ENCODE data around the gene NCOR1. TPM values are rescaled to one million over a fixed set of nuclear protein-coding genes. Genes with fewer than 3 reads are reported as not detected.

NCOR1 gene
- total RNA-seq, 1 donor from 2014 or later, result 75.3 TPM

DNA sequence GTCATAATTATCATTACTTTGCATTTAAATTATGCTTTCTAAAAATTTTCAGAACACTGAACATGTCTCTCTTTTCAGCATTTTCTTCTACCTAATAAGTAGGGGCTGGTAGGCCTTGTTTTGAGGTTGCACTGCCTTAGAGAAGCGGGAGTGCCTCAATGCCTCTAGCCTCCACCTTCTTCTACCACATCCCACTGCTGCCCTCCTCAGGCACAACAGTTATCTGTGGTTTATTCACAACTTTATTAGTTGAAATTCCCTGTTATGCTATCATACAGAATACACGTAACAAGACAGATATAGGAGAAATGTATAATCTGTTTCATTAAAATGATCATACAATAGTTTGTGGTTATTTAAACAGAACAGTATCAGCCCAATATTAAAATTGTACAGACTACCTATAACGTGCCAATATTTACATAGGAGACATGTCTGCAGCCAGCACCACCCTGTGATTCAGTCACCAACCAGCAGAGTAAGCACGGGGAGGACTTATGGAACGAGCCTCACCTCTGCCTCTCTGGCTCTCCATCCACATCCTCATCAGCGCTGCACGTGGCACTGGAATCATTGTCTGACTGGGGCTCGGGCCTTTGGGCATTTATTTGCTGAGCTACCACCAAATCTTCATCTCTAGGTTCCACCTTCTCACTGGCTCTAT lies 114.5 kb downstream of the NCOR1 start:
- Histone ChIP-seq H3K36me3 (ENCODE audit: control insufficient read depth, insufficient read depth, low read length) (peaks cover 13% of the 10 kb centered on the region), H3K27me3 (ENCODE audit: control insufficient read depth, insufficient read depth, low read length) (no peaks in the 10 kb centered on the region), H3K4me3 (ENCODE audit: low read depth, low read length) (no peak overlapping the region)
- DNase-seq (ENCODE audit: low read depth) (peak; percentile 7), FAIRE-seq (no peak)
- TF ChIP-seq, protein P1, sequence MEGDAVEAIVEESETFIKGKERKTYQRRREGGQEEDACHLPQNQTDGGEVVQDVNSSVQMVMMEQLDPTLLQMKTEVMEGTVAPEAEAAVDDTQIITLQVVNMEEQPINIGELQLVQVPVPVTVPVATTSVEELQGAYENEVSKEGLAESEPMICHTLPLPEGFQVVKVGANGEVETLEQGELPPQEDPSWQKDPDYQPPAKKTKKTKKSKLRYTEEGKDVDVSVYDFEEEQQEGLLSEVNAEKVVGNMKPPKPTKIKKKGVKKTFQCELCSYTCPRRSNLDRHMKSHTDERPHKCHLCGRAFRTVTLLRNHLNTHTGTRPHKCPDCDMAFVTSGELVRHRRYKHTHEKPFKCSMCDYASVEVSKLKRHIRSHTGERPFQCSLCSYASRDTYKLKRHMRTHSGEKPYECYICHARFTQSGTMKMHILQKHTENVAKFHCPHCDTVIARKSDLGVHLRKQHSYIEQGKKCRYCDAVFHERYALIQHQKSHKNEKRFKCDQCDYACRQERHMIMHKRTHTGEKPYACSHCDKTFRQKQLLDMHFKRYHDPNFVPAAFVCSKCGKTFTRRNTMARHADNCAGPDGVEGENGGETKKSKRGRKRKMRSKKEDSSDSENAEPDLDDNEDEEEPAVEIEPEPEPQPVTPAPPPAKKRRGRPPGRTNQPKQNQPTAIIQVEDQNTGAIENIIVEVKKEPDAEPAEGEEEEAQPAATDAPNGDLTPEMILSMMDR (IDR thresholded peaks at IDR 0.05; ENCODE audit: insufficient read depth, low read length, severe bottlenecking), result no peak

DNA sequence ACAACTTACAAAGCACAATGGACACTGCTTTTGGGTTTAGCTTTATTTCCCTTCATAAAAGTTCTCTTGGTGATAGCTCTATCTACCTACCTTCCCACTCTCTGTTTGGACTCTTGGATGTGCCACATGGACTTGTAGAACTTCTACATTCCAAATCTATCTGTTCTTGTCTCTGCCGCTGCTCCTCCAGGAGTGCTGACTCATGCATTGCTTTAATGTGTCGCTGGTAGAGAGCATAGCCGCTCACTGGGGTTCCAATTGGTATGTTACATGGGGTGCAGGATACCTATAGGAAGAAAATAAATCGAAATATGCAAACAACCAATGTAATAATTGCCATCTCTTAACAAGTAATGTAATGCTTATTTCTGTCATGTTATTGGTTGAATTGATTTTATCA lies 123.6 kb downstream of the NCOR1 start:
- peaks cover 4% of the 10 kb centered on the region for H3K36me3 ChIP-seq (ENCODE audit: control insufficient read depth, insufficient read depth, low read length)

DNA sequence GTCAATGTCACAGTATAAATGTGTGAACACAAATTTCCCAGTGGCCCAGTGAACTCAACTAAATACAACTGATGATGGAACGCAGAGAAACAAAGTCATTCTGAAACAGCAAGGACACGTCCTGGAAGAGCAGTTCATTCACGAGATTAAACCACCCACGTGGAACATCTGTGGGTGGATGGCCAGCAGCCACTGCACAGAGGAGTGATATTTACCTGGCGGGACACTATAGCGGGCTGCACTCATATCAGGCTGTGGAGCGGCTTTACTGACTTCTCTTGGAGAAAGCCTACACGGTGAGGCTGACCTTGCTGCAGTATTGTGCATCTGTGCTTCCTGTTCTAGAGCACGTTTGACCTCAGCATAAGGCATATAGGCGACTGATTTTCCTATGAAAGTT lies 128.4 kb downstream of the NCOR1 start:
- Histone ChIP-seq H3K36me3 (ENCODE audit: control insufficient read depth, insufficient read depth, low read length) (peaks cover 6% of the 10 kb centered on the region), H3K27me3 (ENCODE audit: control insufficient read depth, insufficient read depth, low read length) (no peaks in the 10 kb centered on the region), H3K4me3 (ENCODE audit: low read depth, low read length) (no peak overlapping the region)
- no peak for DNase-seq (ENCODE audit: low read depth)
- TF ChIP-seq, protein P1 (IDR thresholded peaks at IDR 0.05; ENCODE audit: insufficient read depth, low read length, severe bottlenecking), result no peak
- FAIRE-seq, result no peak

More for the DNA sequence above, 123.6 kb downstream of the NCOR1 start:
- TF ChIP-seq, protein P1 (IDR thresholded peaks at IDR 0.05; ENCODE audit: insufficient read depth, low read length, severe bottlenecking), result no peak
- Histone ChIP-seq H3K27me3 (ENCODE audit: control insufficient read depth, insufficient read depth, low read length) (no peaks in the 10 kb centered on the region), H3K4me3 (ENCODE audit: low read depth, low read length) (no peak overlapping the region)
- FAIRE-seq (no peak), DNase-seq (ENCODE audit: low read depth) (no peak)

DNA sequence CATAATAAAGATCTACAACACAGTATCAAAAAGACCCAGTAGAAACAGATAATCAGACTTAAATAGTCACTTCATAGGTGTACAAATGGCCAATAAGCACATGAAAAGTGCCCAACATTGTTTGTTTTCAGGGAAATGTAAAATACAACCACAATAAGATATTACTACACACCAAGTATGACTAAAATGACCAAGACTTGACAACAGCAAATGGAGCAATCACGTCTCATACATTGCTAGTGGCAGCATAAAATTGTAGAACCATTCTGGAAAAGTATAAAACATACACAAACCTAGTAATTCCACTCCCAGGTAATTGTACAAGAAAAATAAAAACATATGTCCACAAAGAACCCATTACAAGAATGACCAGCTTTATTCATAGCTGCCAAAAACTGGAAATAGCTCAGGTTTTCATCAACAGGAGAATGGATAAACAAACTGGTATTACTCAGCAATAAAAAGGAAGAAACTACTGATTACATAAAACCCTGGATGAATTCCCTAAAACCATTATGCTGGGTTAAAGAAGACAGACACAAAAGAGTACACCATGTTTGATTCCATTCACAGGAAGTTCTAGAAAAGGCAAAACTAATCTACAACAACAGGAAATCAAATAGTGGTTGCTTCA lies 130.2 kb downstream of the NCOR1 start:
- Histone ChIP-seq H3K27me3 (ENCODE audit: control insufficient read depth, insufficient read depth, low read length) (no peaks in the 10 kb centered on the region), H3K36me3 (ENCODE audit: control insufficient read depth, insufficient read depth, low read length) (peaks cover 9% of the 10 kb centered on the region), H3K4me3 (ENCODE audit: low read depth, low read length) (no peak overlapping the region)
- TF ChIP-seq, protein P1 (IDR thresholded peaks at IDR 0.05; ENCODE audit: insufficient read depth, low read length, severe bottlenecking), result no peak
- no peak for FAIRE-seq
- no peak for DNase-seq (ENCODE audit: low read depth)

DNA sequence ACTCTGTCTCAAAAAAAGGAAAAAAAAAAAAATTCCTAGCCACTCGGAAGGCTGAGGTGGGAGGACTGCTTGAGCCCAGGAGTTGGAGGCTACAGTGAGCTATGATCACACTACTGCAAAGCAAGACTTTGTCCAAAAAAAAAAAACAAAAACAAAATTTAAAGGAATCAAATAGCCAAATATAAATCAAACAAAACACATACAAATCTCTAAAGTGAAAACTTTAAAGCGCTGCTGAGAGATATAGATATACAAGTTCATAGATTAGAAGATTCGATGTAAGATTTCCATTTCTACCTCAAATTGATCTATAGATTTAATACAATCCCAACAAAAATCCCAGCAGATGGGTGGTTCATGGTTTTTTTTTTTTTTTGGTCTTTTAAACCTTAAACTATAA lies 132.1 kb downstream of the NCOR1 start:
- H3K36me3 ChIP-seq (ENCODE audit: control insufficient read depth, insufficient read depth, low read length), result peaks cover 12% of the 10 kb centered on the region

More for the DNA sequence above, 132.1 kb downstream of the NCOR1 start:
- TF ChIP-seq, protein P1 (IDR thresholded peaks at IDR 0.05; ENCODE audit: insufficient read depth, low read length, severe bottlenecking), result no peak
- no peak overlapping the region for H3K4me3 ChIP-seq (ENCODE audit: low read depth, low read length)
- FAIRE-seq, result no peak
- no peak for DNase-seq (ENCODE audit: low read depth)
- H3K27me3 ChIP-seq (ENCODE audit: control insufficient read depth, insufficient read depth, low read length), result no peaks in the 10 kb centered on the region

Measured in bronchial epithelial cell (primary cell).